A673 (cell line): ENCODE measurements around the gene PSMD11.

Experiments used
- CTCF ChIP-seq: fragments of 300-800, 200-600 bp; sonication (generic); conservative IDR thresholded peaks from 2 replicates; pipeline ENCODE4 v1.5.1; 2017; ENCODE audit warnings: low read depth, mild to moderate bottlenecking, antibody characterized with exemption, low read length, moderate library complexity, mixed read lengths
- EZH2 ChIP-seq: fragments of 200-600 bp; sonication (generic); IDR thresholded peaks from 2 replicates; pipeline ENCODE4 v1.6.1; 2017; ENCODE audit warnings: borderline replicate concordance, low read depth, mild to moderate bottlenecking, mixed read lengths, antibody characterized with exemption, low read length; ENCODE audit not compliant: poor library complexity, severe bottlenecking

- TF ChIP-seq EZH2: no peak
- TF ChIP-seq CTCF: no peak
Measured at GRCh38 chr17:32484041-32484461, 39.7 kb downstream of the PSMD11 start.
